ENCODE data around the gene PARP4.
"Not testable (repeated sequence)": the region's sequence is repeated elsewhere in the genome, so short reads cannot be mapped to it uniquely, and the experiment has no call there.

PARP4 gene

GRCh38 chr13:24529478-24529877 is 16.9 kb upstream of the PARP4 start:
- Histone ChIP-seq H3K9ac (ENCODE audit: low read depth, low read length) (no peak overlapping the region), H3K4me1 (ENCODE audit: control insufficient read depth, insufficient read depth, low read length) (peaks cover 22% of the 10 kb centered on the region), H3K27ac (ENCODE audit: low read depth, low read length) (peak overlapping the region; percentile 34), H3K4me3 (ENCODE audit: low read depth, low read length) (no peak overlapping the region), H3K27me3 (ENCODE audit: control insufficient read depth, insufficient read depth, low read length) (no peaks in the 10 kb centered on the region), H3K36me3 (ENCODE audit: control insufficient read depth, insufficient read depth, low read length) (no peaks in the 10 kb centered on the region), H3K9me3 (ENCODE audit: control insufficient read depth, insufficient read depth, low read length) (no peaks in the 10 kb centered on the region)

- Histone ChIP-seq H3K9me3 (ENCODE audit: control insufficient read depth, insufficient read depth, low read length) (no peaks in the 10 kb centered on the region), H3K27ac (ENCODE audit: low read depth, low read length) (peak overlapping the region; percentile 34), H3K4me3 (ENCODE audit: low read depth, low read length) (no peak overlapping the region), H3K27me3 (ENCODE audit: control insufficient read depth, insufficient read depth, low read length) (no peaks in the 10 kb centered on the region), H3K4me1 (ENCODE audit: control insufficient read depth, insufficient read depth, low read length) (peaks cover 22% of the 10 kb centered on the region), H3K9ac (ENCODE audit: low read depth, low read length) (no peak overlapping the region; the same call in 1 of the 2 replicates), H3K36me3 (ENCODE audit: control insufficient read depth, insufficient read depth, low read length) (no peaks in the 10 kb centered on the region)
Measured at GRCh38 chr13:24528816-24529398, 16.3 kb upstream of the PARP4 start.

GRCh38 chr13:24527266-24527775 is 14.7 kb upstream of the PARP4 start:
- Histone ChIP-seq H3K36me3 (ENCODE audit: control insufficient read depth, insufficient read depth, low read length) (no peaks in the 10 kb centered on the region), H3K27ac (ENCODE audit: low read depth, low read length) (no peak overlapping the region), H3K4me3 (ENCODE audit: low read depth, low read length) (no peak overlapping the region), H3K27me3 (ENCODE audit: control insufficient read depth, insufficient read depth, low read length) (no peaks in the 10 kb centered on the region), H3K9ac (ENCODE audit: low read depth, low read length) (no peak overlapping the region), H3K4me1 (ENCODE audit: control insufficient read depth, insufficient read depth, low read length) (peaks cover 22% of the 10 kb centered on the region), H3K9me3 (ENCODE audit: control insufficient read depth, insufficient read depth, low read length) (no peaks in the 10 kb centered on the region)

- Histone ChIP-seq H3K9ac (ENCODE audit: low read depth, low read length) (no peak overlapping the region), H3K27ac (ENCODE audit: low read depth, low read length) (no peak overlapping the region), H3K9me3 (ENCODE audit: control insufficient read depth, insufficient read depth, low read length) (no peaks in the 10 kb centered on the region), H3K4me1 (ENCODE audit: control insufficient read depth, insufficient read depth, low read length) (no peaks in the 10 kb centered on the region), H3K4me3 (ENCODE audit: low read depth, low read length) (no peak overlapping the region), H3K36me3 (ENCODE audit: control insufficient read depth, insufficient read depth, low read length) (no peaks in the 10 kb centered on the region), H3K27me3 (ENCODE audit: control insufficient read depth, insufficient read depth, low read length) (no peaks in the 10 kb centered on the region)
Measured at GRCh38 chr13:24520733-24521132, 8.2 kb upstream of the PARP4 start.

GRCh38 chr13:24516919-24517318 is 4.3 kb upstream of the PARP4 start:
- Histone ChIP-seq H3K27ac (ENCODE audit: low read depth, low read length) (no peak overlapping the region), H3K27me3 (ENCODE audit: control insufficient read depth, insufficient read depth, low read length) (no peaks in the 10 kb centered on the region; the same call in 1 of the 2 replicates), H3K4me1 (ENCODE audit: control insufficient read depth, insufficient read depth, low read length) (0 out of 2 replicates have a peak, but pooled peaks cover 7% of the 10 kb centered on the region), H3K9ac (ENCODE audit: low read depth, low read length) (no peak overlapping the region), H3K9me3 (ENCODE audit: control insufficient read depth, insufficient read depth, low read length) (no peaks in the 10 kb centered on the region), H3K36me3 (ENCODE audit: control insufficient read depth, insufficient read depth, low read length) (no peaks in the 10 kb centered on the region), H3K4me3 (ENCODE audit: low read depth, low read length) (no peak overlapping the region)

- 0 out of 2 replicates have a peak, but pooled peaks cover 7% of the 10 kb centered on the region for H3K4me1 ChIP-seq (ENCODE audit: control insufficient read depth, insufficient read depth, low read length)
- H3K36me3 ChIP-seq (ENCODE audit: control insufficient read depth, insufficient read depth, low read length) = no peaks in the 10 kb centered on the region
- H3K9me3 ChIP-seq (ENCODE audit: control insufficient read depth, insufficient read depth, low read length) = no peaks in the 10 kb centered on the region
- peak overlapping the region; percentile 96 for H3K9ac ChIP-seq (ENCODE audit: low read depth, low read length)
- H3K27me3 ChIP-seq (ENCODE audit: control insufficient read depth, insufficient read depth, low read length) = no peaks in the 10 kb centered on the region; the same call in 1 of the 2 replicates
- peak overlapping the region; percentile 92 for H3K27ac ChIP-seq (ENCODE audit: low read depth, low read length)
- H3K4me3 ChIP-seq (ENCODE audit: low read depth, low read length) = peak overlapping the region; percentile 94
Measured at GRCh38 chr13:24512908-24513213, 283 bp upstream of the PARP4 start.

- Histone ChIP-seq H3K9me3 (ENCODE audit: control insufficient read depth, insufficient read depth, low read length) (no peaks in the 10 kb centered on the region), H3K36me3 (ENCODE audit: control insufficient read depth, insufficient read depth, low read length) (no peaks in the 10 kb centered on the region), H3K27ac (ENCODE audit: low read depth, low read length) (peak overlapping the region; percentile 92)
Measured at GRCh38 chr13:24511816-24512196, 772 bp downstream of the PARP4 start.

GRCh38 chr13:24511019-24511815 is 1.4 kb downstream of the PARP4 start:
- Histone ChIP-seq H3K9me3 (ENCODE audit: control insufficient read depth, insufficient read depth, low read length) (no peaks in the 10 kb centered on the region), H3K27me3 (ENCODE audit: control insufficient read depth, insufficient read depth, low read length) (no peaks in the 10 kb centered on the region; the same call in 1 of the 2 replicates), H3K9ac (ENCODE audit: low read depth, low read length) (peak overlapping the region; percentile 96; the same call in 1 of the 2 replicates), H3K36me3 (ENCODE audit: control insufficient read depth, insufficient read depth, low read length) (no peaks in the 10 kb centered on the region), H3K27ac (ENCODE audit: low read depth, low read length) (peak overlapping the region; percentile 92), H3K4me3 (ENCODE audit: low read depth, low read length) (peak overlapping the region; percentile 94), H3K4me1 (ENCODE audit: control insufficient read depth, insufficient read depth, low read length) (0 out of 2 replicates have a peak, but pooled peaks cover 7% of the 10 kb centered on the region)

More at GRCh38 chr13:24511816-24512196, 772 bp downstream of the PARP4 start:
- Histone ChIP-seq H3K9ac (ENCODE audit: low read depth, low read length) (peak overlapping the region; percentile 96), H3K27me3 (ENCODE audit: control insufficient read depth, insufficient read depth, low read length) (no peaks in the 10 kb centered on the region; the same call in 1 of the 2 replicates), H3K4me1 (ENCODE audit: control insufficient read depth, insufficient read depth, low read length) (0 out of 2 replicates have a peak, but pooled peaks cover 7% of the 10 kb centered on the region), H3K4me3 (ENCODE audit: low read depth, low read length) (peak overlapping the region; percentile 94)

- H3K4me1 ChIP-seq (ENCODE audit: control insufficient read depth, insufficient read depth, low read length) = no peaks in the 10 kb centered on the region
- no peaks in the 10 kb centered on the region for H3K27me3 ChIP-seq (ENCODE audit: control insufficient read depth, insufficient read depth, low read length)
- no peak overlapping the region for H3K4me3 ChIP-seq (ENCODE audit: low read depth, low read length)
- H3K9ac ChIP-seq (ENCODE audit: low read depth, low read length) = no peak overlapping the region
- no peaks in the 10 kb centered on the region for H3K36me3 ChIP-seq (ENCODE audit: control insufficient read depth, insufficient read depth, low read length)
- no peaks in the 10 kb centered on the region for H3K9me3 ChIP-seq (ENCODE audit: control insufficient read depth, insufficient read depth, low read length)
- no peak overlapping the region for H3K27ac ChIP-seq (ENCODE audit: low read depth, low read length)
Measured at GRCh38 chr13:24506698-24507335, 5.8 kb downstream of the PARP4 start.

- H3K9me3 ChIP-seq (ENCODE audit: control insufficient read depth, insufficient read depth, low read length) = not testable (repeated sequence)
Measured at GRCh38 chr13:24506283-24506682, 6.3 kb downstream of the PARP4 start.

GRCh38 chr13:24505756-24506155 is 6.8 kb downstream of the PARP4 start:
- H3K27me3 ChIP-seq (ENCODE audit: control insufficient read depth, insufficient read depth, low read length) = no peaks in the 10 kb centered on the region
- no peak overlapping the region for H3K9ac ChIP-seq (ENCODE audit: low read depth, low read length)
- no peaks in the 10 kb centered on the region for H3K4me1 ChIP-seq (ENCODE audit: control insufficient read depth, insufficient read depth, low read length)
- H3K4me3 ChIP-seq (ENCODE audit: low read depth, low read length) = no peak overlapping the region
- H3K36me3 ChIP-seq (ENCODE audit: control insufficient read depth, insufficient read depth, low read length) = peaks cover 7% of the 10 kb centered on the region
- no peaks in the 10 kb centered on the region for H3K9me3 ChIP-seq (ENCODE audit: control insufficient read depth, insufficient read depth, low read length)
- H3K27ac ChIP-seq (ENCODE audit: low read depth, low read length) = no peak overlapping the region

More at GRCh38 chr13:24506283-24506682, 6.3 kb downstream of the PARP4 start:
- H3K27me3 ChIP-seq (ENCODE audit: control insufficient read depth, insufficient read depth, low read length); H3K4me1 ChIP-seq (ENCODE audit: control insufficient read depth, insufficient read depth, low read length); H3K27ac ChIP-seq (ENCODE audit: low read depth, low read length); H3K4me3 ChIP-seq (ENCODE audit: low read depth, low read length); H3K9ac ChIP-seq (ENCODE audit: low read depth, low read length); H3K36me3 ChIP-seq (ENCODE audit: control insufficient read depth, insufficient read depth, low read length): not testable (repeated sequence)

All from HUES48 (cell line).